SK-N-SH (cell line): ENCODE measurements around the gene EN1. TPM values are rescaled to one million over a fixed set of nuclear protein-coding genes. Genes with fewer than 3 reads are reported as not detected.

ENCODE experiments used
- CTCF ChIA-PET: fragments of 300-600, 350-600 bp; formaldehyde crosslinking; extraction: SDS; loops from one replicate; lab custom pipeline; 2021; lab: Yijun Ruan, JAX
- POLR2A ChIA-PET: fragments of 350-600 bp; sonication (Branson Sonifier 250); formaldehyde crosslinking; extraction: SDS; loops from one replicate; lab custom pipeline; 2020; ENCODE audit warnings: antibody characterized with exemption, inconsistent platforms; lab: Yijun Ruan, JAX
- DNase-seq: peaks from one replicate; pipeline ENCODE4 v3.0.0; 2012
- H2AFZ ChIP-seq: fragments of 200-600 bp; sonication (generic); 2 replicates; pipeline ENCODE4 v1.8.1; 2016; ENCODE audit warnings: antibody characterized with exemption, mild to moderate bottlenecking, low read depth
- H3F3A ChIP-seq: fragments of 200-600 bp; sonication (generic); replicated peaks from 2 replicates; pipeline ENCODE3; 2016; ENCODE audit warnings: antibody characterized with exemption, mild to moderate bottlenecking; ENCODE audit not compliant: insufficient read depth
- H3K27ac ChIP-seq, 2 experiments: fragments of 200-500 bp in 1 of 2; fragments of 200-600 bp in 1 of 2; sonication (Bioruptor generic) in 1 of 2; sonication (generic), shearing (Covaris generic) in 1 of 2; 2 replicates each; pipeline versions ENCODE4 v1.5.1 to v1.6.1; 2014 to 2016; ENCODE audit warnings: low read depth in 2 of 2, inconsistent platforms in 1 of 2, low read length in 1 of 2, mild to moderate bottlenecking in 1 of 2, mixed read lengths in 1 of 2
- H3K27me3 ChIP-seq: fragments of 200-600 bp; sonication (generic), shearing (Covaris generic); 2 replicates; pipeline ENCODE4 v1.6.1; 2016; ENCODE audit warnings: mixed run types; ENCODE audit not compliant: insufficient read depth
- H3K36me3 ChIP-seq, 2 experiments: fragments of 200-500 bp in 1 of 2; fragments of 200-600 bp in 1 of 2; sonication (Bioruptor generic) in 1 of 2; sonication (generic) in 1 of 2; replicated peaks in 1 of 2; 2 replicates each; pipeline versions ENCODE3 to v1.5.1; 2014 to 2016; ENCODE audit warnings: low read length in 1 of 2, mild to moderate bottlenecking in 1 of 2; ENCODE audit not compliant: insufficient read depth in 2 of 2, control insufficient read depth in 1 of 2
- H3K4me1 ChIP-seq, 2 experiments: fragments of 200-500 bp in 1 of 2; fragments of 200-600 bp in 1 of 2; sonication (Bioruptor generic) in 1 of 2; sonication (generic), shearing (Covaris generic) in 1 of 2; 2 replicates each; pipeline versions ENCODE4 v1.5.1 to v1.6.1; 2014 to 2016; ENCODE audit warnings: low read depth in 1 of 2, low read length in 1 of 2, mixed run types in 1 of 2; ENCODE audit not compliant: insufficient read depth in 2 of 2, control insufficient read depth in 1 of 2
- H3K4me2 ChIP-seq: fragments of 200-600 bp; sonication (generic), shearing (Covaris generic); 2 replicates; pipeline ENCODE4 v1.6.1; 2017; ENCODE audit warnings: mixed run types
- H3K4me3 ChIP-seq, 2 experiments: fragments of 200-500 bp in 1 of 2; fragments of 200-600 bp in 1 of 2; sonication (Bioruptor generic) in 1 of 2; sonication (generic), shearing (Covaris generic) in 1 of 2; 2 replicates each; pipeline versions ENCODE4 v1.5.1 to v1.8.1; 2014 to 2016; ENCODE audit warnings: low read depth in 2 of 2, inconsistent platforms in 1 of 2, low read length in 1 of 2, mild to moderate bottlenecking in 1 of 2, mixed read lengths in 1 of 2, moderate library complexity in 1 of 2
- H3K79me2 ChIP-seq: fragments of 200-600 bp; sonication (generic); 2 replicates; pipeline ENCODE4 v1.8.1; 2017; ENCODE audit warnings: mild to moderate bottlenecking; ENCODE audit not compliant: insufficient read depth
- H3K9ac ChIP-seq: fragments of 200-600 bp; sonication (generic); 2 replicates; pipeline ENCODE4 v1.6.1; 2017; ENCODE audit warnings: mixed run types
- H3K9me2 ChIP-seq: fragments of 200-600 bp; sonication (generic); 2 replicates; pipeline ENCODE4 v1.6.1; 2017; ENCODE audit warnings: mixed run types
- H3K9me3 ChIP-seq: fragments of 200-600 bp; sonication (generic); 2 replicates; pipeline ENCODE4 v1.6.1; 2017; ENCODE audit warnings: mixed run types, mild to moderate bottlenecking, moderate library complexity
- H4K20me1 ChIP-seq: fragments of 200-600 bp; sonication (generic); 2 replicates; pipeline ENCODE4 v1.6.1; 2017; ENCODE audit warnings: mild to moderate bottlenecking, mixed run types; ENCODE audit not compliant: insufficient read depth
- CHD2 ChIP-seq: fragments of 150-350 bp; IDR thresholded peaks from 2 replicates; pipeline ENCODE4 v1.6.1; 2018; ENCODE audit warnings: low read length; ENCODE audit not compliant: partially characterized antibody
- EZH2phosphoT487 ChIP-seq: fragments of 200-600 bp; sonication (generic); IDR thresholded peaks from 2 replicates; pipeline ENCODE4 v1.6.1; 2017; ENCODE audit warnings: low read depth, mixed run types, mild to moderate bottlenecking, antibody characterized with exemption, moderate library complexity, borderline replicate concordance
- GATA2 ChIP-seq: sonication (generic); formaldehyde crosslinking; IDR thresholded peaks from 2 replicates; pipeline ENCODE4 v1.5.0; 2020; ENCODE audit warnings: mild to moderate bottlenecking, missing genetic modification reagents
- JUND ChIP-seq: IDR thresholded peaks from 2 replicates; pipeline ENCODE4 v1.4.0; 2012
- POLR2AphosphoS5 ChIP-seq: IDR thresholded peaks from 2 replicates; pipeline ENCODE4 v1.6.1; 2012; ENCODE audit warnings: low read depth, low read length
- RFX5 ChIP-seq: IDR thresholded peaks from 2 replicates; pipeline ENCODE4 v1.6.1; 2012; ENCODE audit warnings: mild to moderate bottlenecking, improper control_type of control experiment, low read length
- SIN3A ChIP-seq: IDR thresholded peaks from 2 replicates; pipeline ENCODE4 v1.6.1; 2012; ENCODE audit warnings: low read depth, mild to moderate bottlenecking, low read length, moderate library complexity, borderline replicate concordance
- WGBS: methylation state at CpG from one replicate; pipeline ENCODE4 v1.1.6; 2017; ENCODE audit warnings: low lambda C conversion rate; 5-methylcytosine and 5-hydroxymethylcytosine counted together
- polyA plus RNA-seq, 3 experiments: library from polyadenylated mRNA; depleted of rRNA; stranded (reverse); fragments of >200 nt; gene quantifications; 2 replicates each; pipeline ENCODE4 v1.2.3, GENCODE V29; 2012
- TF ChIP-seq, protein P1 (sequence below): IDR thresholded peaks from 2 replicates; pipeline ENCODE4 v1.6.1; 2012; ENCODE audit warnings: mild to moderate bottlenecking, low read depth, low read length, moderate library complexity
- TF ChIP-seq, protein P2 (sequence below): fragments of 150-350 bp; IDR thresholded peaks from 2 replicates; pipeline ENCODE4 v1.6.1; 2016; ENCODE audit warnings: mild to moderate bottlenecking, low read depth, low read length
- TF ChIP-seq, protein P3 (sequence below): fragments of 150-350 bp; IDR thresholded peaks from 2 replicates; pipeline ENCODE4 v1.6.1; 2017; ENCODE audit warnings: antibody characterized with exemption, low read length, low read depth, borderline replicate concordance
- TF ChIP-seq, protein P4 (sequence below): IDR thresholded peaks from 2 replicates; pipeline ENCODE4; 2012

The EN1 gene
- polyA plus RNA-seq, 1 of the 3 experiments (the other 2 are of a cell fraction): not detected

DNA sequence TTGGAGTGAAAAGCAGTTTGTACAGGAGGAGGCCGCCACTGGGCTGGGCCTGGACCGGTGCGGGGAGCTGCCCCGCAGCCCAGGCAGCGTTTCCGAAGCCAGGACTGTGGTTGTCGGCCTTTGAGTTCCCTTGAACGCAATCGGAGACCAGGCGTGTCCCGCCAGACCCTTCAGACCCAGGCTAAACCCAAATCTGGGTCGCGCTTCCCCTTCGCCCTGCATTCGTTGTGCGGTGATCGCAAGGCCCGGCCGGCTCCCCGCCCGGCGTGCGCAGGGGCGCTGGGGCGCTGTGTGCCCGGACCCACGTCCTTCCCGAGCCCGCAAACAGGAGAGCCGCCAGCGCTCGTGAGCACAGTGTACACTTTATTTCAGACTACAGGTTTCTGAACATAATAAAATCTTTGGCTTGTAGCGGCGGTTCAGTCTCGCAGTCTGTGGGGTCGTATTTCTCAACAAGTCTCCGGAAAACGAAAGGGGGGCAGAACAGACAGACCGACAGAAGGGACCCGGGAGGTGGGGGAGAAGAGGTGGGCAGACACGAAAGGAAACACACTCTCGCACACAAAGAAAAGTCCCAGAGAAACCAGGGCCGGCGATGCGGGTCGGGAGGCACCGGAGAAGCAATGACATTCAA, 5.5 kb downstream of the EN1 start:
- Histone ChIP-seq H2AFZ (no peak overlapping the region), H3K27ac (no peak overlapping the region), H3K27me3 (peaks cover 90% of the 10 kb centered on the region), H3K9ac (no peak overlapping the region), H3K36me3 (no peaks in the 10 kb centered on the region), H3K79me2 (no peaks in the 10 kb centered on the region), H4K20me1 (no peaks in the 10 kb centered on the region), H3K4me2 (0 out of 2 replicates have a peak overlapping the region, but pooled peaks have one; percentile 1), H3K9me2 (no peaks in the 10 kb centered on the region), H3K9me3 (no peaks in the 10 kb centered on the region), H3F3A (no peaks in the 10 kb centered on the region), H3K4me3 (no peak overlapping the region), H3K4me1 (no peaks in the 10 kb centered on the region; a peak in 1 of 4 replicates)
- TF ChIP-seq GATA2 (CRISPR knock-in tag) (no peak), EZH2phosphoT487 (peak; percentile 79; the same call in 1 of the 2 replicates)
- WGBS: 21% methylated on average over 33 of the region's 47 CpGs
- ChIA-PET POLR2A (no interaction called here), CTCF (interaction anchor here (1.6 kb wide), 1 partner anchor 13 kb away, joined by 5 read pairs; no protein-coding TSS in a partner anchor)
- DNase-seq: peak; percentile 48

DNA sequence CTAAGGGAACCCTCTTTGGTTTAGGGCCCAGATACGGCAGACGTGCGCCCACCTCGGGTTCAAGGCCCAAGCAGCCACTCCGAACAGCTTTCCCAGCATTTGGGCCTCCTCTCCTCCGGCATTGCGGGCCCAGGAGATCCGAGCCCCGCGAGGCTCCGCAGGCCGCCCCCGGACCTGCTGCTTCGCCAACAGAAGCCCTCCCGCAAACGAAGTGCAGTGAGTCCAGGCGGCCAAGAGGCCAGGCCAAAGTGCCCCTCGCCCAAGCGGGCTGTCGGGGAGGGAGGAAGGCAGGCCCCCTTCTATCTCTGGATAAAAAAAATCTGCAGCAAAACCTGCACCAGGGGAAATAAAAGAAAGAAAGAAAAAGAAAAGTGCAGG, 6.0 kb downstream of the EN1 start:
- H3K9me3 ChIP-seq: no peaks in the 10 kb centered on the region
- no peaks in the 10 kb centered on the region for H3F3A ChIP-seq
- CTCF ChIA-PET: interaction anchor here (1.6 kb wide), 1 partner anchor 14 kb away, joined by 5 read pairs; no protein-coding TSS in a partner anchor
- TF ChIP-seq, protein P1, sequence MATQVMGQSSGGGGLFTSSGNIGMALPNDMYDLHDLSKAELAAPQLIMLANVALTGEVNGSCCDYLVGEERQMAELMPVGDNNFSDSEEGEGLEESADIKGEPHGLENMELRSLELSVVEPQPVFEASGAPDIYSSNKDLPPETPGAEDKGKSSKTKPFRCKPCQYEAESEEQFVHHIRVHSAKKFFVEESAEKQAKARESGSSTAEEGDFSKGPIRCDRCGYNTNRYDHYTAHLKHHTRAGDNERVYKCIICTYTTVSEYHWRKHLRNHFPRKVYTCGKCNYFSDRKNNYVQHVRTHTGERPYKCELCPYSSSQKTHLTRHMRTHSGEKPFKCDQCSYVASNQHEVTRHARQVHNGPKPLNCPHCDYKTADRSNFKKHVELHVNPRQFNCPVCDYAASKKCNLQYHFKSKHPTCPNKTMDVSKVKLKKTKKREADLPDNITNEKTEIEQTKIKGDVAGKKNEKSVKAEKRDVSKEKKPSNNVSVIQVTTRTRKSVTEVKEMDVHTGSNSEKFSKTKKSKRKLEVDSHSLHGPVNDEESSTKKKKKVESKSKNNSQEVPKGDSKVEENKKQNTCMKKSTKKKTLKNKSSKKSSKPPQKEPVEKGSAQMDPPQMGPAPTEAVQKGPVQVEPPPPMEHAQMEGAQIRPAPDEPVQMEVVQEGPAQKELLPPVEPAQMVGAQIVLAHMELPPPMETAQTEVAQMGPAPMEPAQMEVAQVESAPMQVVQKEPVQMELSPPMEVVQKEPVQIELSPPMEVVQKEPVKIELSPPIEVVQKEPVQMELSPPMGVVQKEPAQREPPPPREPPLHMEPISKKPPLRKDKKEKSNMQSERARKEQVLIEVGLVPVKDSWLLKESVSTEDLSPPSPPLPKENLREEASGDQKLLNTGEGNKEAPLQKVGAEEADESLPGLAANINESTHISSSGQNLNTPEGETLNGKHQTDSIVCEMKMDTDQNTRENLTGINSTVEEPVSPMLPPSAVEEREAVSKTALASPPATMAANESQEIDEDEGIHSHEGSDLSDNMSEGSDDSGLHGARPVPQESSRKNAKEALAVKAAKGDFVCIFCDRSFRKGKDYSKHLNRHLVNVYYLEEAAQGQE: no peak
- TF ChIP-seq GATA2 (CRISPR knock-in tag) (no peak), SIN3A (no peak), POLR2AphosphoS5 (no peak), CHD2 (no peak), RFX5 (no peak), JUND (no peak), EZH2phosphoT487 (no peak)
- TF ChIP-seq, protein P2, sequence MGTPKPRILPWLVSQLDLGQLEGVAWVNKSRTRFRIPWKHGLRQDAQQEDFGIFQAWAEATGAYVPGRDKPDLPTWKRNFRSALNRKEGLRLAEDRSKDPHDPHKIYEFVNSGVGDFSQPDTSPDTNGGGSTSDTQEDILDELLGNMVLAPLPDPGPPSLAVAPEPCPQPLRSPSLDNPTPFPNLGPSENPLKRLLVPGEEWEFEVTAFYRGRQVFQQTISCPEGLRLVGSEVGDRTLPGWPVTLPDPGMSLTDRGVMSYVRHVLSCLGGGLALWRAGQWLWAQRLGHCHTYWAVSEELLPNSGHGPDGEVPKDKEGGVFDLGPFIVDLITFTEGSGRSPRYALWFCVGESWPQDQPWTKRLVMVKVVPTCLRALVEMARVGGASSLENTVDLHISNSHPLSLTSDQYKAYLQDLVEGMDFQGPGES: no peak
- TF ChIP-seq, protein P3, sequence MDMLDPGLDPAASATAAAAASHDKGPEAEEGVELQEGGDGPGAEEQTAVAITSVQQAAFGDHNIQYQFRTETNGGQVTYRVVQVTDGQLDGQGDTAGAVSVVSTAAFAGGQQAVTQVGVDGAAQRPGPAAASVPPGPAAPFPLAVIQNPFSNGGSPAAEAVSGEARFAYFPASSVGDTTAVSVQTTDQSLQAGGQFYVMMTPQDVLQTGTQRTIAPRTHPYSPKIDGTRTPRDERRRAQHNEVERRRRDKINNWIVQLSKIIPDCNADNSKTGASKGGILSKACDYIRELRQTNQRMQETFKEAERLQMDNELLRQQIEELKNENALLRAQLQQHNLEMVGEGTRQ: no peak
- TF ChIP-seq, protein P4, sequence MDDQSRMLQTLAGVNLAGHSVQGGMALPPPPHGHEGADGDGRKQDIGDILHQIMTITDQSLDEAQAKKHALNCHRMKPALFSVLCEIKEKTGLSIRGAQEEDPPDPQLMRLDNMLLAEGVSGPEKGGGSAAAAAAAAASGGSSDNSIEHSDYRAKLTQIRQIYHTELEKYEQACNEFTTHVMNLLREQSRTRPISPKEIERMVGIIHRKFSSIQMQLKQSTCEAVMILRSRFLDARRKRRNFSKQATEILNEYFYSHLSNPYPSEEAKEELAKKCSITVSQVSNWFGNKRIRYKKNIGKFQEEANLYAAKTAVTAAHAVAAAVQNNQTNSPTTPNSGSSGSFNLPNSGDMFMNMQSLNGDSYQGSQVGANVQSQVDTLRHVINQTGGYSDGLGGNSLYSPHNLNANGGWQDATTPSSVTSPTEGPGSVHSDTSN: no peak
- H2AFZ ChIP-seq: no peak overlapping the region
- peak; percentile 20 for DNase-seq
- no peak overlapping the region for H3K9ac ChIP-seq
- POLR2A ChIA-PET: no interaction called here
- no peaks in the 10 kb centered on the region for H4K20me1 ChIP-seq
- H3K79me2 ChIP-seq: no peaks in the 10 kb centered on the region
- H3K4me2 ChIP-seq: no peak overlapping the region
- H3K4me3 ChIP-seq: no peak overlapping the region
- H3K9me2 ChIP-seq: no peaks in the 10 kb centered on the region
- H3K27me3 ChIP-seq: peaks cover 95% of the 10 kb centered on the region
- H3K4me1 ChIP-seq: no peaks in the 10 kb centered on the region; a peak in 1 of 4 replicates
- 47% methylated on average over 8 of the region's 20 CpGs for WGBS
- H3K36me3 ChIP-seq: no peaks in the 10 kb centered on the region
- H3K27ac ChIP-seq: no peak overlapping the region
